GM21515 (cell line): ENCODE measurements around the gene VAC14.

Experiments
- ATAC-seq: cut with Tn5 transposase; IDR thresholded peaks from one replicate; pipeline ENCODE4 v1.9.1; 2021; ENCODE audit not compliant: unreplicated experiment

Gene VAC14

DNA sequence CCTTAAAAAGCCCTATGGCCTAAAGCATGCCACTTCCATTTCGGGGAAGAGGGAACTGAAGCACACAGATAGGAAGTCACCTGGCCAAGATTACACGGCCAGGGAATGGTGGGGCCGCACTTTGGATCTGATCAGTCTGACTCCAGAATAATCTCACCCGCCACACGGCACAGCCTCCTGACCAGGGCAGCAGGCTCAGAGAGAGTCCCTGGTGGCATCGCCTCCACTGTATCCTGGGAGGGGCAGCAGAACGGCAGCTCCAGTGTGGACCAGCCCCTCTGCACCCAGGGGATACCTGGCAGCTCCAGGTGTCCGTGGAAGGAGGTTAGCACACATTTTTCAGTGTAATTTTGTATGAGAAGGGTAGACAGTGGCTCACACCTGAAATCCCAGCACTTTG lies 35.5 kb downstream of the VAC14 start:
- ATAC-seq = no peak

DNA sequence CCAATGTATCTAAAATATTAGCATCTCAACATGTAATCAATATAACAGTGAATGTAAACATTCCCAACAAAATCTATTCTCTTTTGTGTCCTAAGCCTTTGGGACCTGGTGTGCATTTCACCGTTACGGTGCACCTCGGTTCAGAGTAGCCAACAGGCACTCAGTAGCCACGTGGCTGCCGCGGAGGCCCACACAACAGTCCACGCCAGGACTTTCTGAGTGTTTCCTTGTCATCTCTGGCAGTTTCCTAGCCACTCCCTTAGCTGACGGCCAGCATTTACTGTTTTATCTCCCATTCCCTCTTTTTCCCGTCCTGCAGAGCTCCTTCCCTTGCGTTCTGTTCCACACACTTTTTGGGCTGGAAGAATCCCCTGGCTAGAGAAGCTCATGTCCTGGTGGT lies 36.3 kb downstream of the VAC14 start:
- no peak for ATAC-seq

DNA sequence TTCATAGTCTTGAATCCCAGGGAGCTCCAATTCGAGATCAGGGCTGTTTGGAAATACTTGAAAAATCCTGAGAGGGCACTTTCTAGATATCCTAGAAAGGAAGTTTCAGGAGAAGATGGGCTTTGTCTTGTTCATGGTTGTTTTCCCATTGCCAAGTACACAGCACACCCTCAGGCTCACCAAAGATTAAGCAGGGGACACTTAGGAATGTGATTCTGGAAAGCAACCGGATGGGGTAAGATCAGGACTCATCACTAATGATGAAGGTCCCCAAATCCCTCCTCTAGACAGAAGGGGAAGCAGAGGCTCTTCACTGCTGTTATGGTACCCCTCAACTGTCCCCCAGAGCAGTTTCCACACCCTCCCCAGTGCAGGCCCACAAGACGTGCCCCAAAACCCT lies 40.7 kb downstream of the VAC14 start:
- no peak for ATAC-seq

DNA sequence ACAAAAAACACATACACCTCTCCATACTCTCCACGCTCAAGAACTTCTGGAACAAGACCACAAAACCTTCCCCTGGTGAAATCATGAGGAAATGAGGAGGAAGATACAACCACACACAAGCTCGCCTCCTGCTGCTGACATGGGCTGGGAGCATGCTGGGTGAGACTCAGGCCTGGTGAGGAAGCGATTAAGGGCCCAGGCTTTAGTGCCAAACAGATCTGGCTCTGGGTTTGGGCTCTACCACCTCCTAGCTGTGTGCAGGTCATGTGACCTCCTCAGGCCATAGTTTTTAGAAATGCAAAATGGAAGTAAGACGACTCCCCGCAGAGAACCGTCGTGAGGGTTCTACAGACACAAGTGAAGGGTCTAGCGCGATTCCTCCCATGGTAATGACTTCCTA lies 41.3 kb downstream of the VAC14 start:
- no peak for ATAC-seq

DNA sequence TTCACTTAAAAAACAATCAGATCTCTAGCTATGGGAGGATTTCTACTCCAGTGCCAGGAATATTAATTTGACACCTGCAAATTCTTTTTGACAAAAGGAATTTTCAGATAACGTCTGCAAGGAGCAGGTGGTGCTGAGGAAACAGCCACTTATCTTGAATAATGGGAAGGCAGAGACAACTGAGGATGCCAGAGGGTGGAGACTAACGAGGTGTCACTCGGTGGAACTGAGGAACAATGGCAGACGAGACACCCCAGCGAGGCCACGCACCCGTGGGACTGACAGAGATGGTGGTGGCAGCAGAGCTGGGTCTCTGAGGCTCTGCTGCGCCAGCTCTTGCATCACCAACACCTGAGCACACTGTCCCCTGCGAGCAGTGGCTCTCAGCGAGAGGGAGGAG lies 42.2 kb downstream of the VAC14 start:
- no peak for ATAC-seq

DNA sequence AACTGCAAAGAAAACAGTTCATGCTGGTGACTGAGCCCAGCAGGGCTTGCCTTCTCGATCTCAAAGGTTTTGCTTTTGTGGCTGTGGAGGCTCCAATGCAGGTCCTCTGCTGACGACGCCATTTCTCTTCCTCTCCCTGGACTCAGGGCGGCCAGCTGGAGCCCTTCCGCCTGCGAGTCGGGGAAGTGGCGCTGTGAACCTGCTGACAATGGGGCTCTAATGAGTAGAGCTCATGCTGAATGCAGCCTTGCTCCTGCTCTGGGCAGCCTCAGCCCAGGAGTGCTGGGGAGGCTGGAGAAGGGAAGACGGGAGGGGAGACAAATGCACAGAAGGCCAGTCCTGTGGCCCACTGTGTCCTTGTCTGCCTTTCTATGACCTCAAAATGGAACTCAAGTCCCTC lies 43.8 kb downstream of the VAC14 start:
- ATAC-seq = no peak

DNA sequence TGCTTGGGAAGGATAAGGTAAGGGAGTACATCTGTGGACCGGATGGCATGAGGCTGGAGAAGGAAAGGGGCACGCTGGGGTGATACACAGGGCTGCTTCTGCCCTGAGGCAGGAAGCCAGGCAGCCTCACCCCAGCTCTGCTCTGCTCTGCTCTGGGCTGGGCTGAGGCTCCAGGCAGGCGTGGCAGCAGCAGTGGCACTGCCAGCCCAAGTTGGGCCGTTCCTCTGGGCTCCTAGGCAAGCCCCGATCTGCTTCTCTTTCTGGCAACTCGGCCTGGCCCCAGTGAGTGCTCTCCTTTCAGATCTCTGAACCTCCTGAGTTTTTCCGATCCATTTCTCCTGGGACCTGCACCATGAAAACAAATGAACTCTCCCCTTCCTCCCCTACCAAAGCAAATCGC lies 44.9 kb downstream of the VAC14 start:
- ATAC-seq = no peak

DNA sequence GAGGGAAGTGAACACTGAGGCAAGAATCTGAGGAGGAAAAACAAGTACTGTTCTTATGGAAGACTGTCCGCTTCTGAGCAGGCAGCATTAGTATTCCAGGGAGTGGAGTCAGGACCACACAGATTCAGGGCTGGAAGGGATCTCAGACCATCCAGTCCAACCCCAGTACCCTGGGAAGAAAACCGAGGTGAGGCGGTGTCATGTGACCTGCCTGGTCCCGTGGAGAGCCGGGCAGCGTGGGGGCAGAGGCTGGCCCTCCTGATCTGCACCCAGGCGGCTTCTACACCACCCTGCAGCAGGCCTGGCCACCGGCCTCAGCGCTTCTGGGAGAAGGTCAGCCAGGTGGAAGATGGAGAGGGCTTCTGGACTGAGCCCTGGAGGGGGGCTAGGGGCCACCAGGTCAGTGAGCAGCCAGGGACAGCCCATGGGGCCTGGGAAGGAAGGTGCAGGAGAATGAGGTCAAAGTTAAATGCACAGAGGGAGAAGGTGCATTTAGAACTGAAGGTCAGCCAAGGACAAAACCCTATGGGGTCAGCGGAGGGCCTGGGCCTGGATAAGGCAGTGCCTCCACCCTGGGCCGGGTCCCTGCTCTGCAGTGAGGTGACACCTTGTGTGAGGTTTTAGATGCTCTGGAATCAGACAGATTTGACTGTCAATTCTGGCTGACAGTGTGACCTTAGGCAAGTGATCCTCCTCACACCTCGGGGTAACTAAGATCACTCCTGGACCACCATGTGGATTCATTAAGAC lies 45.9 kb downstream of the VAC14 start:
- no peak for ATAC-seq

DNA sequence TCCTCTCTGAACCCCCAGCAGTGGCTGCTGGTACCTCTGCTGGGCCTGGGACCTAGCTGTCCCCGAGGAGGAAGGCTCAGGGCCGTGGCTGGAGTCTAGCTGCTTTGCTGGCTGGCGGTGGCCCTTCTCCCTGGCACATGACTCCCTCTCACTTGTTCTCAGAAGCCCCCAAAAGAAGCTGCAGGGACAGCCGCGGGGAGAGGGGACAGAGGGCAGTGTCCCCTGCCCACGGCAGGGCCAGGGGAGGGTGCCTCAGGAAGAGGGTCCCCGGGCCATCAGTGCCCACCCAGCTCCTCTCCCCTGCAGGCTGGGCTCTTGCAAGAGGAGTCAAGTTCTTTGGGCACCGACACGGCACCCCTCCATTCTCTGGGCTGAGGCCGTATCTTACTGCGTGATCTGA lies 46.6 kb downstream of the VAC14 start:
- no peak for ATAC-seq

DNA sequence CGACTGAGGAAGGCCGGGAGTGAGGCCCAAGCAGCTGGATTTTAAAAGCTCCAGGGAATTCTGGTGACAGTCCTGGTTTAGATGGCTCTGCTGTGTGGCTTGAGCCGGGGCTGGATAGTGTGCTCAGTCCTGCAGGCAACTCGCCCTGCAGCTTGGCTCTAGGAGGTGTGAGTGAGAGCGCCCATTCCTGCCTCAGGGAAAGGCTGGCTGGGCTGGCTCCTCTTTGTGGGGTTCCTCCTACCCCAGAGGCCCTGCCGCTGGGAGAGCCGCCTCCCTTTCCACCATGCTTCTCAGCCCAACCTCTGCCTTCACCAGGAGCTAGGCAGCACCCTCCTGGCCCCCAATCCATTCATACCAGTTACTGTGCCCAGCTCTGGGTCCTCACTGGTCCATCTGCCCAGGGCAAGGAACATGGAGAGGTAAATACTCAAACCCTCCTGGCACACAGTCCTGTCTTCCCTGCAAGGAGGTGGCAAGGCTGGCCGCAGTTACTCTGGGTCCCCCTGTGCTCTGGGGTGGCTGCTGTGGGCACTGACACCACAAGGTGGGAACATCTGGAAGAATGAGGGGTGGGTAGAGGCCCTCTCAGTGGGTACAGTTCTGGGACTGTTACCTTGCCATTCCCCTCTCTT lies 47.1 kb downstream of the VAC14 start:
- no peak for ATAC-seq

DNA sequence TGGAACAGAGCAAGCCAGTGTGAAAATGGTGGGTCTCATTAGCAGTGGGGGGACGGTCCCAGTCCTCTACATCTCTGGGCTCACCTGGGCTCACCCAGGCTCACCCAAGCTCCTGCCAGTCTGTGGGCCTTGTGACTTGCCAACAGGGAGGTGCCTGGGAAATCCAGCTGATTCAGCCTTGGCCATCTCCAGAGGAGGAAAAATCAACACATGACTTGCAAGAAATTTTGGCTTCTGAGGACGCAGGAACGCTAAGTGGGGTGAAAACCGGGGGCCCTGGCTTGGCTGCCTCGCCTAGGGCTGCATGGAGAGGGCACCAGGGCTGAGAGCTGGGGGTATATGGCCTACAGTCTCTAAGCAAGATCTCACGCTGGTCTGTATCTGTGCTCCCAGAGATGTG lies 47.7 kb downstream of the VAC14 start:
- ATAC-seq = no peak

DNA sequence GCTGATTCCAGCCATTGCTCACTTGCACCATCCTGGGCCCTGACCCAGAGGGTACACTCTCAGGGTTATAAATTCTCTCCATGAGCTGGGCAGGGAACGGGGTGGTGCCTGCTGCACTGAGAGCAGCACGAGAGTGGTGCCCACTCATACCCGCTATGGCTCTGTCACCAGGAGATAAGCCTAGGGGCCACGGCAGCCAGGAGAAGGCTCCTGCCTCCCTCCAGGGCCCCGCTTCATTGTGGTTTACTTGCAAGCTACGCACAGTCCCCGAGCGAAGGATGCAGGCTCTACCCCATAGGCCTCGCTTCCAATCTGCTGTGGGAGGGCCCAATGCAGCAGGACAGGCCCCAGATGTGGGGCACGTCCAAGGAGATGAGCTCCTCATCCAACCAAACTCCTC lies 48.5 kb downstream of the VAC14 start:
- ATAC-seq = no peak

DNA sequence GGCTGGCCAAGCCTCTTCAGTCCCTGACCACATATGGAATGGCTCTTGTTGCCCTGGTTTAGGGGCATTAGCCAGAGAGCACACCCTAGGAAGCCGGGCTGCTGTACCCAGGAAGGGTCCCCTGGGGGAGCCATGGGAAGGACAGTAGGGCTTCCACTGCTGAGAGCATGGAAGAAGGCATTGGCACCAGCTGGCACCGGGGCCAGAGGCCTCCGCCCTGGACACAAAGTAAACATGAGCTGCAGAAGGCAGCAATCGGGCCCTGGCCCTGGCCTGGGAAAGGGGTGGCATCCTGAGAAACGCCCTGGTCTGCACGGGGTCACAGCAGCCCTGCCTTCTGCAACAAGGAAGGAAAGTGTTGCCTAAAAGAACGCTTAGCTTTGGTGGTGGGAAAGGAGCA lies 49.4 kb downstream of the VAC14 start:
- no peak for ATAC-seq

DNA sequence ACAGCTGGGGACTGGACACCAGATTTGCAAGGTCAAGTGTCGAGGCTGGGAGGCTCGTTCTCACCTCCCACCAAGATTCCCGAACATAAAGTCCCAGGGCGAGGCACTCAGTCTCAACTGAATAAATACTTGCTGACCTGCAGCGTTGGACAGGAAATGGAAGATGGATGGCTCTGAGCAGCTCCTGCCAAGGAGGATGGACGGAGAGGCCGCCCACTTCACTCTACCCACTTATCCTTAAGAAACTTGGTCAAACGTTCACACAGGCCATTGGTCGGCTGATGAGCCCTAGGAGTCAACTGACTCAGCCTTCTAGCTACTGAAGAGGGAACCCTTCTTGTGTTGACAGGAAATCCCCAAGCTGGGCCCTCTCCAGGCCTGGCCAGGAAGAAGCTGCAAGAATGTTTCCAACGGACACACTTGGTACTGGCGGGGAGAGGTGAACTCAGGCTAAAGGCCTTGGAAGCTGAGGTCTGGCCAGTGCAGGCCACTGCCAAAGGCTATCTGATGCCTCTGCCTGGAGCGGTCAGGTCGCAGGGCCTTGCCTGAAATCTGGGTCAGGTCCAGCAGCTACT lies 50.0 kb downstream of the VAC14 start:
- ATAC-seq = no peak

DNA sequence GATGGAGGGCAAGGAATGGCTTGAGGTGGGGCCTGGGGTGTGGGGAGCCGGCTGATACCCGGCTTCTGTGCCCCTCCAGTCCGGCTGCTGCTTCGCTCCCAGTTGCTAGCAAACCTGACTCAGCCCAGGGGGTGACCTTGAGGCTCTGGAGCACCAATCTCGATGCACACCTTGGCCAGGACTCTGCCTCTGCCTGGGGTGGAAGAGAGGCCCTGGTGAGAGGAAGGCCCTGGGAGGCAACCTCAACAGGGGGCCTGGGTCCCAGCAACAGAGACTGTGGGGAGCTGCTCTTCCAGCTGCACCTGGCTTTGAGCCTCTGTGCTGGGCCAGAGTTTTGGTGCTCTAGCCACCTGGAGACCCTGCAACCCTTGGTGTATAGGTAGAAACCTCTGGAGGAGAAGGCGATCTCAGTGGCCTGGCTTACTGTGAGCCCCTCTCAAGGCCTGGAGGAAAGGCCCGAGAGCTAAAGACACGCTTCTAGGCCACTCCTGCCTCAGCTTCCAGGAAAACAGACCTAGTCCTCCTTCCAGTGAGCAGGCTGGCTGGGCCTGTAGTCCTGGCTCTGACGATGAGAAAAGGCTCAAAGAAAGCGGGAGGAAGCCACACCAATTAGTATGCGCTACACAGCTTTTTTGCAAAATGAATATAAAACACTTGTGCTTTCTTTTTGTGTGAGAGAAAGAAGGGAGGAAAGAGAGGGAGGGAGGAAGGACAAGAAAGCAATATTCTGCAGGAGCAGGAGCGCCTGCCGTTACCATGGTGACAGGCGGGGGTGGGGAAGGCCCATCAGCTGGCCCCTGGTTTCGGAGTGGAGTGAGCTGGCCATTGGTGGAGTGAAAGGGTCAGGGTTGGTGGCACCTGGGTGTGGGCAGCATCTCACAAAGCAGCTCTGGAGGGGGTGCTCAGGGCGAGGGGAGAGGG lies 51.0 kb downstream of the VAC14 start:
- no peak for ATAC-seq

DNA sequence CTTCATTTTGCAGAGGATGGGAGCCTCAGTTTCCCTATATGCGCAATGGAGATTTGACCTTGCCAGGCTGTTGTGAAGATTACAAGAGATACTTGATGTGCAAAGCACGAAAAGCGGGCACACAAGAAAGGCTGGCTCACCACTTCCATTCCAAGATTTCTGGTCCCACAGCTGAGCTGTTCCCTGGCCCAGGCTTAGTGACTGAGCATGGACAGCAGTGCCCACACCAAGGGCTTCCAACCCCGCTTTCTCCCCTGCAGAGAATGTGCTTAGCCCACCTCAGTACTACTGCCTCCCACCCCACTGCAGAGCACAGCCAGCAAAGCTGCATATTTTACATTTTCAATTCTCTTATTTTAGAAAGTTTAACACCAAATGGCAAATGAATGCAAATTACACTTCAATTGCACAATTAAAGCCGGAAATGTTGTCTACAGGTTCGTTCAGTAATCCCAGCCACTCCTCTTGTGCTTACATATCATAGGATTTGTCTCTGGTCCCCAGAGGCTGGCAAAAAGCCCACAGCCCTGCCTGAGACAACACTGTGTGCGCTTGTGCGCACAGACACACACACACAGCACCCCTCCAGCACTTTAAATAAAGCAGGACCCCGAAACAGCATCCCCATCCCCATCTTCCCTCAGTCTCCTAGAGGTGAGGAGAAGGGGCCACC lies 51.8 kb downstream of the VAC14 start:
- ATAC-seq = no peak

DNA sequence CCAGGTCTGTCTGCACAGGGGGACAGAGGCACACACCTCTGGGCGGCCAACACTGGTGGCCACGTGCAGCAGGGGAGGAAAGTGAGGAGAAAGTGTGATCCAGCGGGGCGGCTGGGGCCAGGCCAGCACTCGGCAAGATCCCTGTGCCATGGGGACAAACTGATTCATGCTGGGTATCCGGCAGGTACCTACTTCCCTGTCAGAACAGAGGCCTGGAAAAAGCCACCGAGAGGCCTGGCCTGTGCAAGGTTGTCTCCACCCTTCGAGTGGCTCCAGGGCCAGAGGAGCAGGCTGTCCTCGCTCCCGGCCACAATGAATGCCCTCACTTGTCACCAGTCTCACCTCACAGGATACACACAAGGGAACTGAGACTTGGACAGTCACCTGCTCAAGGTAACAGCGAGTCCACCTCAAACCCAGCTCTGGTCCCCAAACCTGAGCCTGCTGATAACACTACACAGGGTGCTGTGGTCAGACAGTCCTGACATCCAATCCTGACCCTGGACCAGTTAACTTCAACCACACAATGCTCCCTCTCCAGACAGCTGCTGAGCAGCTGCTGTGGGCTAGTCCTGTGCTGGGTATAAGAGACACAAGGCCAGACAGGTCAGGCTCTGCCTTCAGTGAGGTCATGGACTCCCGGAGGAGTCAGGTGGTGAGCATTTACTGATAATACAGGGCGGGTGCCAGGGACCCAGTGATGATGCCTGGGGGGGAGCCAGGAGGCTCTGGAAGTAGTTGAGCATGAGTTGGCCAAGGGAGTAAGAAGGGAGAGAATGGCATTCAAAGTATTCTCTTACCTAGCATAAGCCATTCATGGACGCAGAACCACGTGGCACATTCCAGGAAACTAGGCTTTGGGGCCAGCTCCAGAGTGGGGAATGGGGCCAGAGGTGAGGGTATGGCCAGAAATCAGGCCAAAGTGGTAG lies 53.0 kb downstream of the VAC14 start:
- no peak for ATAC-seq

DNA sequence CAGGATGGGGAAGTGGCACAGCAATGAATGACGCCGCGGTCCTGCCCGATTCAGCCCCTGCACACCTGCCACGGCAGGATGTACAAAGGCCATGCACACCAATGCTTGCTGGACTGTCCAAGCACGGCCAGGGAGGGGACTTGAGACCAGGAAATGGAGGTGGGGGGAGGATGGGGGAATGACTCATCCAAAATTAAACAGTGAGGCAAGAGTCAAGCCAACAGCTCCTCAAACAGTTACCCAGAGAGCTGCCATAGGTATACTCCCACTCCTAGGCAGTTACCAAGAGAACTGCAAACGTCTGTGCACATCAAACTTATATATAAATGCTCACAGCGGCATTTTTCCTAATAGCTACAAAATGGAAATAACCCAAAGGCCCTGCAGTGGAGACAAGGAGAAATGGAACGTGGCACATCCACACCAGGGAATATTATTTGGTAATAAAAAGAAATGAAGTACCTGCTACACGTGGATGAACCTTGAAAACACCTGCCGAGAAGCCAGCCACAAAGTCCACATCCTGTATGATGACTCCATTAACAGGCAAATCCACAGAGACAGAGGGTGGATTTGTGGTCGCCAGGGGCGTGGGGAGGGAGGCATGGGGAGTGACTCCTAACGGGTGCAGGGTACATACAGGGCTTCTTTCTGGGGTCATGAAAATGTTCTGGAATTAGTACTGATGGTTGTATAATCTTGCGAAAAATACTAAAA lies 54.1 kb downstream of the VAC14 start:
- no peak for ATAC-seq

DNA sequence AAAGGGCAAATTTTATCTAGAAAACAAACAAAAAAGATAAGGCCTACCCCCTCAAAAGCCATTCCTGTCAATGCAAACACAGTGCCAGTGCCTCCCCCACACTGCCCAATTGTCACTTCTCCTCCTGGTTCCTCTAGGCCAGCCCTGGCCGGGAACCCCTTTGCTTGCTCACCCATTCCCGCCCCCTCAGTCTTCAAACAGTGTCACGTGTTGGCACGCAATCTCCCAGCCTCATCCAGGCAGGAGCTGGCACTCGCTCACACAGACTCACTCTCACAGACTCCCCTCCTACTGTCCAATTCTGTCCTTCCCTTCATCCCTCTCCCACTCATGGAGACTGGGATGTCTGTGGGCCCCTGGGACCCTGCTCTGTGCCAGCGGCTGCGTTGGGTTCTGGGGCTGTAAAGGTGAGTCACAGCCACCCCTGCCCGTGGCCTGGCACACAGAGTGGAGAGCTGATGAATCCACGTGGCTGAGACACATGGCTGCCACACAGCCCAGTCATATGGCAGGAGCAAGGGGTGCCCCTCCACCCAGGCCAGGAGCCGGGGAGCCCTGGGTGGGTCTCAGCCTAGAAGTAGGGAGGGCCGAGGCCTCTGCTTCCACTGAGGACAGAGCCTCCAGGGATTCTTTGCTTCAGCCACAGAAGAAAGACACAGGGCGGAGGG lies 54.8 kb downstream of the VAC14 start:
- ATAC-seq = no peak
